Measurements from ENCODE around the gene TTLL9.

Gene TTLL9

DNA sequence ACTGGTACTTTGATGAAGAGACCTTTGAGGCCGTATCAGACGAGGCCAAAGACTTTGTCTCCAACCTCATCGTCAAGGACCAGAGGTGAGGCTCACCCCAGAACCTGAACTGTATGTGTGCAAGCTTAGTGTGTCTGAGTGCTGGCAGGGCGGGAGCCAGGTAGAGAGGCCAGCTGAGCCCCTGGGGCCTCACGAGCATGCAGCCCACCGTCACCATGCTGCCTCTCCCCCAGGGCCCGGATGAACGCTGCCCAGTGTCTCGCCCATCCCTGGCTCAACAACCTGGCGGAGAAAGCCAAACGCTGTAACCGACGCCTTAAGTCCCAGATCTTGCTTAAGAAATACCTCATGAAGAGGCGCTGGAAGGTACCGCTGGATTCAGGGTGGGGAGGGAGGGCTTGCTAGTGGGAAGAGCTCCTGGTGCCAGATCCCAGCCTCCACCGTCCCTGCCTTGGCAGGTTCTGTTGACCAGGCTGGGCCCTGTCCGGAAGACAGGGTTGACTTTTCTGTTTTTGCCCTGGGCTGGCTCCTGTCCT is 38.6 kb upstream of the TTLL9 start:
- TF ChIP-seq FOXM1 (IDR thresholded peaks at IDR 0.05; ENCODE audit: borderline replicate concordance, low read depth), result no peak
- TF ChIP-seq, protein P1, sequence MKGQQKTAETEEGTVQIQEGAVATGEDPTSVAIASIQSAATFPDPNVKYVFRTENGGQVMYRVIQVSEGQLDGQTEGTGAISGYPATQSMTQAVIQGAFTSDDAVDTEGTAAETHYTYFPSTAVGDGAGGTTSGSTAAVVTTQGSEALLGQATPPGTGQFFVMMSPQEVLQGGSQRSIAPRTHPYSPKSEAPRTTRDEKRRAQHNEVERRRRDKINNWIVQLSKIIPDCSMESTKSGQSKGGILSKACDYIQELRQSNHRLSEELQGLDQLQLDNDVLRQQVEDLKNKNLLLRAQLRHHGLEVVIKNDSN (IDR thresholded peaks at IDR 0.05), result no peak
- TF ChIP-seq EP300 (IDR thresholded peaks at IDR 0.05; ENCODE audit: borderline replicate concordance), result no peak
- no peak for TF ChIP-seq TAF1 (IDR thresholded peaks at IDR 0.05; ENCODE audit: low read depth)
- no peak for TF ChIP-seq CREB1 (IDR thresholded peaks at IDR 0.05; ENCODE audit: low read depth)
- TF ChIP-seq ZBTB7A (IDR thresholded peaks at IDR 0.05; ENCODE audit: low read depth), result no peak
- TF ChIP-seq REST (IDR thresholded peaks at IDR 0.05; ENCODE audit: low read depth), result no peak
- no peak for TF ChIP-seq RAD21 (IDR thresholded peaks at IDR 0.05; ENCODE audit: low read depth)
- TF ChIP-seq TCF12 (IDR thresholded peaks at IDR 0.05; ENCODE audit: low read depth), result no peak
- no peak for TF ChIP-seq EGR1 (IDR thresholded peaks at IDR 0.05)
- TF ChIP-seq NFIC (IDR thresholded peaks at IDR 0.05), result no peak
- TF ChIP-seq TEAD4 (IDR thresholded peaks at IDR 0.05), result no peak
- no peak for TF ChIP-seq CEBPB (IDR thresholded peaks at IDR 0.05)
- TF ChIP-seq, protein P2, sequence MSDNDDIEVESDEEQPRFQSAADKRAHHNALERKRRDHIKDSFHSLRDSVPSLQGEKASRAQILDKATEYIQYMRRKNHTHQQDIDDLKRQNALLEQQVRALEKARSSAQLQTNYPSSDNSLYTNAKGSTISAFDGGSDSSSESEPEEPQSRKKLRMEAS (IDR thresholded peaks at IDR 0.05), result no peak

- TF ChIP-seq RAD21 (IDR thresholded peaks at IDR 0.05; ENCODE audit: low read depth), result peak; percentile 59
- TF ChIP-seq, protein P2 (IDR thresholded peaks at IDR 0.05), result no peak
Measured at GRCh38 chr20:31833130-31833930, 37.1 kb upstream of the TTLL9 start.

DNA sequence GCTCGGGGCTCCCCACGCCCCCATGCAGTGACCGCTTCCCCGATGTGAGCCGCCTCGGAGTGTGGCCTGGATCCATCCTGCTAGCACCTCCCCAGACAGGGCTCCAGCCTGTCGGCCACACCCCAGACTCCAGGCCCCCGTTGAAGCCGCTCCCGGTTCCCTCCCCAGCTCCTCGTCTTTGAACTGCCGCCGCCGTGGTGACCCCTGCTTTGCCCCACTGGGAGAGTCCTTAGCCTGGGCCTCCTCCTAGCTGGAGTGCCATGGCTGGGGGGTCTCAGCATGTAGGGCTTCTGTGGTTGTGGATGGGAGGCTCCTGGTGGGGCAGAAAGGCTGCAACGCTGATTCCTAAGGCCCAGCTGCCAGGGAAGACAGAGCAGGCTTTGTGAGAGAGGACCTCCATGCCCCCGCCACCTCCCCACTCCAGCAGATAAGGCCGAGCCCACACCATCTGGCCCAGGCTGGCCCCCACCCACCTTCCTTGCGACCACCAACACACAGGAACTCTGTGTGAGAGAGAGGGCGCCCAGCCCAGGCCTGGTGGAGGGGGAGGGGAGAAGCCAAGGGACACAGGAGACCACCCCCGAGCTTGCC is 36.4 kb upstream of the TTLL9 start:
- TF ChIP-seq TAF1 (IDR thresholded peaks at IDR 0.05; ENCODE audit: low read depth), result no peak
- no peak for TF ChIP-seq FOXM1 (IDR thresholded peaks at IDR 0.05; ENCODE audit: borderline replicate concordance, low read depth)
- no peak for TF ChIP-seq NFIC (IDR thresholded peaks at IDR 0.05)
- no peak for TF ChIP-seq YY1 (IDR thresholded peaks at IDR 0.05; ENCODE audit: low read depth)
- TF ChIP-seq RAD21 (IDR thresholded peaks at IDR 0.05; ENCODE audit: low read depth), result no peak
- no peak for TF ChIP-seq EP300 (IDR thresholded peaks at IDR 0.05; ENCODE audit: borderline replicate concordance)
- TF ChIP-seq CREB1 (IDR thresholded peaks at IDR 0.05; ENCODE audit: low read depth), result no peak
- TF ChIP-seq ZBTB7A (IDR thresholded peaks at IDR 0.05; ENCODE audit: low read depth), result no peak
- TF ChIP-seq, protein P2 (IDR thresholded peaks at IDR 0.05), result no peak
- TF ChIP-seq TCF12 (IDR thresholded peaks at IDR 0.05; ENCODE audit: low read depth), result no peak

DNA sequence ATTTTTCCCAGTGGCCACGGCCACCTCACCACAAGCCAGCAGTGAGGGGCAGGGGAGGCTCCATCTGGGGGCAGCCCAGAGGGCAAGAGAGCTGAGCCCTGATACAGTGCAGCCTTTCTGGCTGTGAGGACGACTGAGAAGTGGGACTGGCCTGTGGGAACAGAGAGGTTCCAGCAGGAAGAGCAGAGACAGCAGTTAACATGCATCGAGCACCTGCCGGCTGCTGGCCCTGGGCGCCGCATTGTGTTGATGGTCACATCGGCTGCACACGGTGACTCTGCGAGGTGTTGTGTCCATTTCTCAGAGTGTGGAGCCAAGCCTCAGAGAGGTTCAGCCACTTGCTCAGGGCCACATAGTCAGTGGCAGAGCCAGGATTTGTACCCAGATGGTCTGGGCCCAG is 34.9 kb upstream of the TTLL9 start:
- no peak for TF ChIP-seq EGR1 (IDR thresholded peaks at IDR 0.05)
- TF ChIP-seq TCF12 (IDR thresholded peaks at IDR 0.05; ENCODE audit: low read depth), result no peak
- no peak for TF ChIP-seq CEBPB (IDR thresholded peaks at IDR 0.05)
- no peak for TF ChIP-seq TAF1 (IDR thresholded peaks at IDR 0.05; ENCODE audit: low read depth)
- TF ChIP-seq NFIC (IDR thresholded peaks at IDR 0.05), result no peak
- no peak for TF ChIP-seq RAD21 (IDR thresholded peaks at IDR 0.05; ENCODE audit: low read depth)
- no peak; the same call in 1 of the 2 replicates for TF ChIP-seq ZBTB7A (IDR thresholded peaks at IDR 0.05; ENCODE audit: low read depth)
- TF ChIP-seq, protein P1 (IDR thresholded peaks at IDR 0.05), result no peak
- TF ChIP-seq CREB1 (IDR thresholded peaks at IDR 0.05; ENCODE audit: low read depth), result no peak
- TF ChIP-seq TEAD4 (IDR thresholded peaks at IDR 0.05), result no peak

- TF ChIP-seq YY1 (IDR thresholded peaks at IDR 0.05; ENCODE audit: low read depth), result no peak
- TF ChIP-seq TEAD4 (IDR thresholded peaks at IDR 0.05), result peak; percentile 56; the same call in 1 of the 2 replicates
- TF ChIP-seq NFIC (IDR thresholded peaks at IDR 0.05), result peak; percentile 82
- TF ChIP-seq, protein P1 (IDR thresholded peaks at IDR 0.05), result no peak
- peak; percentile 58; the same call in 1 of the 2 replicates for TF ChIP-seq FOXM1 (IDR thresholded peaks at IDR 0.05; ENCODE audit: borderline replicate concordance, low read depth)
- no peak for TF ChIP-seq TAF1 (IDR thresholded peaks at IDR 0.05; ENCODE audit: low read depth)
- TF ChIP-seq ZBTB7A (IDR thresholded peaks at IDR 0.05; ENCODE audit: low read depth), result peak; percentile 78; the same call in 1 of the 2 replicates
- TF ChIP-seq EP300 (IDR thresholded peaks at IDR 0.05; ENCODE audit: borderline replicate concordance), result peak; percentile 86
- no peak; the same call in 1 of the 2 replicates for TF ChIP-seq CEBPB (IDR thresholded peaks at IDR 0.05)
- no peak for TF ChIP-seq REST (IDR thresholded peaks at IDR 0.05; ENCODE audit: low read depth)
- peak; percentile 94 for TF ChIP-seq TCF12 (IDR thresholded peaks at IDR 0.05; ENCODE audit: low read depth)
- no peak for TF ChIP-seq RAD21 (IDR thresholded peaks at IDR 0.05; ENCODE audit: low read depth)
- TF ChIP-seq CREB1 (IDR thresholded peaks at IDR 0.05; ENCODE audit: low read depth), result no peak
- no peak for TF ChIP-seq EGR1 (IDR thresholded peaks at IDR 0.05)
- TF ChIP-seq, protein P2 (IDR thresholded peaks at IDR 0.05), result peak; percentile 80
Measured at GRCh38 chr20:31835977-31836852, 34.2 kb upstream of the TTLL9 start.
